ENCODE measurements around the gene FKBP3.
A peak's percentile ranks its signal among the peaks of the same experiment; 100 is the strongest.
"Not testable (repeated sequence)": the region's sequence is repeated elsewhere in the genome, so short reads cannot be mapped to it uniquely, and the experiment has no call there.

Gene FKBP3

GRCh38 chr14:45134051-45134958, at the start of gene FKBP3:
TSS of gene FKBP3 (minus strand) at chr14:45134481. CDS start at chr14:45134456, 25 bp downstream.
- TF ChIP-seq Cebpa-rat (IDR thresholded peaks at IDR 0.05) = no peak
- Histone ChIP-seq H3K4me3 (peak within 1 kb of the TSS; percentile 79), H3K27ac (peak within 1 kb of the TSS; percentile 97), H3K36me3 (peaks cover 2% of the 10 kb centered on the region), H4K20me1 (peaks cover 16% of the 10 kb centered on the region), H3K9ac (peak within 1 kb of the TSS; percentile 96), H3K4me2 (peak within 1 kb of the TSS; percentile 80), H3K9me3 (no peaks in the 10 kb centered on the region), H3K27me3 (no peaks in the 10 kb centered on the region), H3K4me1 (peaks cover 43% of the 10 kb centered on the region)

GRCh38 chr14:45181806-45182205, 47.5 kb upstream of the FKBP3 start:
- Histone ChIP-seq H3K36me3 (peaks cover 23% of the 10 kb centered on the region; the same call in 1 of the 2 replicates), H3K4me2 (no peak overlapping the region)
- no peak for TF ChIP-seq Cebpa-rat (IDR thresholded peaks at IDR 0.05)

GRCh38 chr14:45181329-45181728, 47.0 kb upstream of the FKBP3 start:
- H3K36me3 ChIP-seq = peaks cover 19% of the 10 kb centered on the region; the same call in 1 of the 2 replicates
- no peak overlapping the region for H3K4me2 ChIP-seq
- TF ChIP-seq Cebpa-rat (IDR thresholded peaks at IDR 0.05) = no peak
- no peak overlapping the region for H3K27ac ChIP-seq
- H3K4me1 ChIP-seq = no peaks in the 10 kb centered on the region
- H3K9me3 ChIP-seq = no peaks in the 10 kb centered on the region
- H3K27me3 ChIP-seq = no peaks in the 10 kb centered on the region
- H3K4me3 ChIP-seq = no peak overlapping the region
- no peaks in the 10 kb centered on the region for H4K20me1 ChIP-seq
- H3K9ac ChIP-seq = no peak overlapping the region

More at GRCh38 chr14:45181806-45182205, 47.5 kb upstream of the FKBP3 start:
- H3K27me3 ChIP-seq = no peaks in the 10 kb centered on the region
- no peaks in the 10 kb centered on the region for H3K9me3 ChIP-seq
- no peak overlapping the region for H3K9ac ChIP-seq
- no peaks in the 10 kb centered on the region for H3K4me1 ChIP-seq
- no peak overlapping the region for H3K4me3 ChIP-seq
- no peaks in the 10 kb centered on the region for H4K20me1 ChIP-seq
- H3K27ac ChIP-seq = no peak overlapping the region

DNA sequence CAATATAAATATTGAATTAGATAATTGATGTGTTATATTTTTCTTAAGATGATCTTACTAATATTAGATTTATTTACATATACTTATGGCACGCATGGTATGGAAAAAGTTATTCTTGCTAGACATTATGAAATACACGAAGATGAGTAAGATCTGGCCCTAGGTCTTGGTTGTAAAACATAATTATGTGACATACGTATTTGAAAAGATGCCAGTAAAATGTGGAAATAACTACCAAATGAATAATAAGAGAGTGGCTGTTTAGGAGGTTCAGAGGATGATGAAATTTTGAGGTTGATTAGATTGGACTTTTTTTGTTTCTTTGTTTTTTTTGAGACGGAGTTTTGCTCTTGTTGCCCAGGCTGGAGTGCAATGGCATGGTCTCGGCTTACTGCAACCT, 42.8 kb upstream of the FKBP3 start:
- H3K4me2 ChIP-seq = no peak overlapping the region
- TF ChIP-seq Cebpa-rat (IDR thresholded peaks at IDR 0.05) = no peak
- no peaks in the 10 kb centered on the region for H3K9me3 ChIP-seq
- no peak overlapping the region for H3K9ac ChIP-seq
- no peaks in the 10 kb centered on the region for H3K27me3 ChIP-seq
- H3K27ac ChIP-seq = no peak overlapping the region
- H3K4me1 ChIP-seq = no peaks in the 10 kb centered on the region
- H3K4me3 ChIP-seq = no peak overlapping the region
- H3K36me3 ChIP-seq = peaks cover 21% of the 10 kb centered on the region
- no peaks in the 10 kb centered on the region for H4K20me1 ChIP-seq

GRCh38 chr14:45169906-45170305, 35.6 kb upstream of the FKBP3 start:
- Histone ChIP-seq H3K36me3 (peaks cover 48% of the 10 kb centered on the region), H4K20me1 (no peaks in the 10 kb centered on the region), H3K4me1 (no peaks in the 10 kb centered on the region), H3K4me3 (no peak overlapping the region), H3K27ac (no peak overlapping the region), H3K27me3 (no peaks in the 10 kb centered on the region), H3K4me2 (no peak overlapping the region), H3K9ac (no peak overlapping the region), H3K9me3 (no peaks in the 10 kb centered on the region)
- TF ChIP-seq Cebpa-rat (IDR thresholded peaks at IDR 0.05) = no peak

DNA sequence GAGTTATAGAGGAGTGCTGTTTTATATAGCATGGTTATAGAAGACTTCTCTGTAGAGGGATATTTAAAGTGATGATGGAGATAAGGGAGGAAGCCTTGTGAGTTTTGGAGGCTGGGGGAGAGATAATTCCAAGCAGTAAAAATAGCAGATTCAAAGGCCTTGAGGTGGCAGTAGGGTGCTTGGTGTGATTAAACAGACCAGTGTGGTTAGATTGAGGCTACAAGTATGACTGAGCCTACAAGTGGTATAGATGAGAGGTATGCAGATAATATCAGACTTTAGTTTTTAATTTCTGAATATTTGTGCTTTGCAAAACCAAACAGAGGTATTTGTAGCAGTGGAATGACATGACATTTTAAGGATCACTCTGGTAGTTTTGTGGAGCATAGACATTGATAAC, 21.8 kb upstream of the FKBP3 start:
- no peaks in the 10 kb centered on the region for H3K4me1 ChIP-seq
- no peak overlapping the region for H3K27ac ChIP-seq
- no peak overlapping the region for H3K9ac ChIP-seq
- H3K4me3 ChIP-seq = no peak overlapping the region
- no peaks in the 10 kb centered on the region for H4K20me1 ChIP-seq
- H3K27me3 ChIP-seq = no peaks in the 10 kb centered on the region
- peaks cover 54% of the 10 kb centered on the region for H3K36me3 ChIP-seq
- H3K4me2 ChIP-seq = no peak overlapping the region
- no peak for TF ChIP-seq Cebpa-rat (IDR thresholded peaks at IDR 0.05)
- no peaks in the 10 kb centered on the region for H3K9me3 ChIP-seq

- no peaks in the 10 kb centered on the region for H4K20me1 ChIP-seq
- no peaks in the 10 kb centered on the region for H3K27me3 ChIP-seq
- no peak overlapping the region for H3K4me3 ChIP-seq
- H3K9me3 ChIP-seq = no peaks in the 10 kb centered on the region
- no peak overlapping the region for H3K4me2 ChIP-seq
- no peaks in the 10 kb centered on the region for H3K4me1 ChIP-seq
- H3K9ac ChIP-seq = no peak overlapping the region
- TF ChIP-seq Cebpa-rat (IDR thresholded peaks at IDR 0.05) = no peak
- no peak overlapping the region for H3K27ac ChIP-seq
- peaks cover 43% of the 10 kb centered on the region for H3K36me3 ChIP-seq
These were observed 16.2 kb upstream of the FKBP3 start for GRCh38 chr14:45150386-45150890.

DNA sequence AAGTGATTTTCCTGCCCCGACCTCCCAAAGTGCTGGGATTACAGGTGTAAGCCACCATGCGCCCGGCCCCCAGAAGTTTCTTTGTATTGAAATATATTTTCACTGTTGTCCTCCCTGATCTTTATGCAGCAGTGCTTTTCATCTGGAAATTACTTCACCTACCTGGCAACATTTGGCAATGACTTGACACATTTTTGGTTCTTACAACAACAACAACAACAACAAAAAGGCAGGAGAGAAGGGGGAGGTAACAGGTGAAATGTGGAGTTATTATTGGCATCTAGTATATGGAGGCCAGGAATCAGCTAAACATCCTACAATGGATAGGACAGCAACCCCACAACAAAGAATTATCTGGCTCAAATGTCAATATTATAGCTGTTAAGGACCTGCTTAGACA, 15.3 kb upstream of the FKBP3 start:
- no peak for TF ChIP-seq Cebpa-rat (IDR thresholded peaks at IDR 0.05)
- Histone ChIP-seq H3K4me1 (no peaks in the 10 kb centered on the region), H3K36me3 (peaks cover 49% of the 10 kb centered on the region), H4K20me1 (no peaks in the 10 kb centered on the region), H3K9ac (no peak overlapping the region), H3K27me3 (no peaks in the 10 kb centered on the region), H3K27ac (no peak overlapping the region), H3K4me3 (no peak overlapping the region), H3K4me2 (no peak overlapping the region), H3K9me3 (no peaks in the 10 kb centered on the region)

DNA sequence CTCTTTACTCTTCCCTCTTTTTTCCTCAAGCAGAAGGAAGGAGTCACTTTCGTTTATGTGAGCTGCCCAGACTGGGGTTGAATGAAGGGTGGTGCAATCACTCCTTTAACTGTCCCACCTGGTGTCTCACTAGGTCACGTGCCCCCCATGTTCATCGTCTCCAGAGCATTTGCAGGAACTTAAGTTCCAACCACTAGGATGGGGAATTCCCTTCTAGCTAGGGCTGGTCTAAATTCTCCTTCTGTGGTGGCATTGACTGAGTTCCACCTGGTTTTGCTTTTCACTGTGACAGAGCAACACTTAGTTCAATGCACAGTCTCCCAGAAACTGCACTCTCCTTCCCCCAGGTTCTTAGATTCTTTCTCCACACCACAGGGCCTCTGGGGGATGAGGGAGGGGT, 10.9 kb upstream of the FKBP3 start:
- Histone ChIP-seq H3K9me3 (no peaks in the 10 kb centered on the region), H3K4me1 (no peaks in the 10 kb centered on the region), H3K4me3 (no peak overlapping the region), H3K27ac (no peak overlapping the region), H3K4me2 (no peak overlapping the region), H3K9ac (no peak overlapping the region), H3K36me3 (peaks cover 39% of the 10 kb centered on the region), H3K27me3 (no peaks in the 10 kb centered on the region), H4K20me1 (no peaks in the 10 kb centered on the region)
- TF ChIP-seq Cebpa-rat (IDR thresholded peaks at IDR 0.05) = no peak

DNA sequence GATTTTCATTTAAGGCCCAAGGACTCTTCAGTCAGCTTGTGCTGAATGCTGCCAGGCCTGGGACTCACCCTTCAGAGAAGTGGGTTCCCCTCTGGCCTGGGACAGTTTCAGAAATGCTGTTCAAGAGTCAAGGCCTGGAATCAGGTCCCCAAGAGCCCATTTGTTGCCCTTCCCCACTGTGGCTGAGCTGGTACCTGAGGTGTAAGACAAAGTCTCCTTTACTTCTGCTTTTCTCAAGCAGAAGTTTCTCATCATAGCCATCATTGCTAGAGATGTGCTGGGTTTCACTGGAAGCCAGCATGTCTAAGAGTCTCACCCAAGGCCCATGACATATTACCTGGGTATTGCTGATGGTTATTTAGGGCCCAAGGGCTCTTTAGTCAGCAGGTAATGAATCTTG, 10.4 kb upstream of the FKBP3 start:
- no peak for TF ChIP-seq Cebpa-rat (IDR thresholded peaks at IDR 0.05)
- Histone ChIP-seq H3K36me3 (peaks cover 39% of the 10 kb centered on the region), H3K9me3 (no peaks in the 10 kb centered on the region), H3K4me2 (no peak overlapping the region), H3K27ac (no peak overlapping the region), H3K9ac (no peak overlapping the region), H3K4me3 (no peak overlapping the region), H4K20me1 (no peaks in the 10 kb centered on the region), H3K4me1 (peaks cover 1% of the 10 kb centered on the region; the same call in 1 of the 2 replicates), H3K27me3 (no peaks in the 10 kb centered on the region)

DNA sequence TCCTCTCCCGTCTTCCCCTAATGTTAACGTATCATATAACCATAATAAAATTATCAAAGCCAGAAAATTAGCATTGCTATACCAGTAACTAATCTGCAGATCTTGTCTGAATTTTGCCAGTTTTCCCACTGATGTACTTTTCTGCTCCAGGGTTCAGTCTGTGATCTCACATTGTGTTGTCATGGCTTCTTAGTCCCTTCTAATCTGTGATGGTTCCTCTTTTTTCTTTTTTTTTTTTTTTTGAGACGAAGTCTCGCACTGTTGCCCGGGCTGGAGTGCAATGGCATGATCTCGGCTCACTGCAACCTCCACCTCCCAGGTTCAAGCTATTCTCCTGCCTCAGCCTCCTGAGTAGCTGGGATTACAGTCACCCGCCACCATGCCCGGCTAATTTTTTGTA, 7.8 kb upstream of the FKBP3 start:
- H3K36me3 ChIP-seq = peaks cover 33% of the 10 kb centered on the region
- not testable (repeated sequence) for H3K9ac ChIP-seq, H3K27ac ChIP-seq, H4K20me1 ChIP-seq, H3K9me3 ChIP-seq, H3K27me3 ChIP-seq, H3K4me2 ChIP-seq, H3K4me3 ChIP-seq
- H3K4me1 ChIP-seq = peaks cover 27% of the 10 kb centered on the region
